Lower leg skin (tissue), 3 donors: ENCODE results near the gene CYP26A1.

ENCODE experiments used
- CTCF ChIP-seq, 3 donors: fragments of 450-650 bp; IDR thresholded peaks; one replicate each; pipeline ENCODE4 v1.5.1; 2016; ENCODE audit warnings: antibody characterized with exemption in 3 of 3, mild to moderate bottlenecking in 3 of 3, moderate library complexity in 2 of 3
- POLR2A ChIP-seq, 2 donors: fragments of 450-650 bp; IDR thresholded peaks; one replicate each; pipeline ENCODE4 v1.6.1; 2016 to 2017; ENCODE audit warnings: antibody characterized with exemption in 2 of 2, mild to moderate bottlenecking in 1 of 2, moderate library complexity in 1 of 2

- TF ChIP-seq CTCF (IDR thresholded peaks at IDR 0.05) (no peak), POLR2A (IDR thresholded peaks at IDR 0.05) (no peak)
Observed at GRCh38 chr10:93064874-93065660, 8.6 kb upstream of the CYP26A1 start.
